Endothelial cell (in vitro differentiated cells): Measurements from ENCODE around the gene MYO3B. TPM values are rescaled to one million over a fixed set of nuclear protein-coding genes. Genes with fewer than 3 reads are reported as not detected.
"Not testable (repeated sequence)": the region's sequence is repeated elsewhere in the genome, so short reads cannot be mapped to it uniquely, and the experiment has no call there.

Experiments
- DNase-seq: peaks from one replicate; pipeline ENCODE4 v3.0.0; 2021; ENCODE audit warnings: low spot score
- H3K27ac Mint-ChIP-seq: one replicate; pipeline ENCODE4 v1.8.0; 2021; ENCODE audit warnings: mixed read lengths, inconsistent platforms; ENCODE audit not compliant: unreplicated experiment
- H3K27me3 Mint-ChIP-seq: one replicate; pipeline ENCODE4 v1.8.0; 2021; ENCODE audit warnings: mild to moderate bottlenecking, moderate library complexity, mixed read lengths, inconsistent platforms; ENCODE audit not compliant: unreplicated experiment
- H3K36me3 Mint-ChIP-seq: one replicate; pipeline ENCODE4 v1.8.0; 2021; ENCODE audit warnings: mild to moderate bottlenecking, low read depth, mixed read lengths, inconsistent platforms; ENCODE audit not compliant: unreplicated experiment
- H3K4me1 Mint-ChIP-seq: one replicate; pipeline ENCODE4 v1.8.0; 2021; ENCODE audit warnings: mild to moderate bottlenecking, mixed read lengths, inconsistent platforms; ENCODE audit not compliant: unreplicated experiment
- H3K4me3 Mint-ChIP-seq: one replicate; pipeline ENCODE4 v1.8.0; 2021; ENCODE audit warnings: mild to moderate bottlenecking, mixed read lengths, inconsistent platforms; ENCODE audit not compliant: unreplicated experiment
- H3K9me3 Mint-ChIP-seq: one replicate; pipeline ENCODE4 v1.8.0; 2021; ENCODE audit warnings: mixed read lengths, inconsistent platforms; ENCODE audit not compliant: unreplicated experiment
- CTCF ChIP-seq: fragments of 200-600 bp; sonication (generic); IDR thresholded peaks from one replicate; pipeline ENCODE4 v1.5.0; 2021; ENCODE audit warnings: antibody characterized with exemption; ENCODE audit not compliant: unreplicated experiment
- total RNA-seq: library from RNA; stranded (reverse); fragmentation: NEBNext Ultra II Directional; extraction: Animal tissue kit (Norgen Biotek cat#: 25700); gene quantifications from one replicate; pipeline ENCODE4 v1.2.1, GENCODE V29; 2021; ENCODE audit not compliant: unreplicated experiment

MYO3B gene
- total RNA-seq, 1 donor from 2014 or later: 1.3 TPM

DNA sequence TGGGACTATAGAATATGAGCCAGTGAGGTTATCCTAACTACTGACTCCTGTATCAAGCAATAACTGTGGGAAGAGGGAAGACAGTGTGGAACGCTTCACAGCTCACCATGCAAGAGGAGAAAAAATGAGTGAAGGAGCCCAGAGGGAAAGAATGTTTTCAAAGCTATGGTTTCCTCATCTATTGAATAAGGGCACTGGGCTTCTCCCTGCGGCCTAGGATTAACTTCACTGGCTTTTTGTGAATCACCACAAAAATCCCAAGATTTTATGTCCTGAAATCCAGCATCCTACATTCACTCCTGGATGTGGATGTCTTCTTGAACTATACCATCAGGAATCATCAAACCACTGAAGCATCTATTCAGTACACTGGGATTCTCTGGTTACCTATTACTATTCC is 492.7 kb downstream of the MYO3B start:
- H3K4me1 Mint-ChIP-seq: no peaks in the 10 kb centered on the region
- H3K36me3 Mint-ChIP-seq: no peaks in the 10 kb centered on the region
- H3K27me3 Mint-ChIP-seq: peaks cover 1% of the 10 kb centered on the region
- DNase-seq: no peak
- TF ChIP-seq CTCF: no peak
- no peaks in the 10 kb centered on the region for H3K9me3 Mint-ChIP-seq
- H3K27ac Mint-ChIP-seq: no peak overlapping the region
- H3K4me3 Mint-ChIP-seq: no peak overlapping the region

DNA sequence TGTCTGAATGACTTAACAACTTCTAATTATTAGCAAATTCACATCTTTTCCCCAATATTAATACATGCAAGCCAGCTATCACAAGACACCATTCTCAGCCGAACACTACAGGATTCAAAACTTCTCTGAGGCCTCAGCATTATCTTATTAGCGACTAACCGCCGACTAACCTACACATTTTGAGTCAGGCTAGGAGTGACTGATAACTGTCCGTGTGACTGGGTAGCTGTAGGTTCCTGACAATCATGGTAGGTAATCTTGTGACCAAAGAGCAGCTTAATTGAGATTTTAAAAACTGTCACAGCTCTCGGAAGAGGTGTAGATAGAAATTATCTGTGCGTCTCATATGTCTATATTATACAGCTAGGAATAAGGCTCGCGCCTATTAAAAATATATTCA is 493.1 kb downstream of the MYO3B start:
- no peak for TF ChIP-seq CTCF
- Mint-ChIP-seq H3K9me3 (no peaks in the 10 kb centered on the region), H3K27ac (no peak overlapping the region), H3K27me3 (peaks cover 1% of the 10 kb centered on the region), H3K4me1 (no peaks in the 10 kb centered on the region), H3K36me3 (no peaks in the 10 kb centered on the region), H3K4me3 (no peak overlapping the region)
- DNase-seq: no peak

GRCh38 chr2:170674282-170674681 is 496.3 kb downstream of the MYO3B start:
- H3K4me1 Mint-ChIP-seq, H3K36me3 Mint-ChIP-seq, H3K27ac Mint-ChIP-seq, H3K27me3 Mint-ChIP-seq, H3K4me3 Mint-ChIP-seq, DNase-seq, H3K9me3 Mint-ChIP-seq: not testable (repeated sequence)

DNA sequence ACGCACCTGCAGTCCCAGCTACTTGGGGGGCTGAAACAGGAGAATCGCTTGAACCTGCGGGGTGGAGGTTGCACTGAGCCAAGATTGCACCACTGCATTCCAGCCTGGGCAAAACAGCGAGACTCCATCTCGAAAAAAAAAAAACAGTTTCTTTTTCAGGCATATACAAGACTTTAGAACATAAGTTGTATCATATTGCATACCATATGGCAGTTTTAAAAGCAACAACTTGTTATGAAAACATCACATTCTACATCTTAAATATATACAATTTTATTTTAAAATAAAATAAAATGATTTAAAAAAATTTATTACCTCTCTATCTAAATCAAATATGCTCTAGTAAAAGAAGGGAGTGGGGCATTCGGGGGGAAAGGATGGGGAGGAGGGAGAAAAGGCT is 497.8 kb downstream of the MYO3B start:
- H3K27me3 Mint-ChIP-seq: peaks cover 1% of the 10 kb centered on the region
- no peak for TF ChIP-seq CTCF
- no peaks in the 10 kb centered on the region for H3K36me3 Mint-ChIP-seq
- no peak overlapping the region for H3K27ac Mint-ChIP-seq
- H3K9me3 Mint-ChIP-seq: no peaks in the 10 kb centered on the region
- no peak overlapping the region for H3K4me3 Mint-ChIP-seq
- H3K4me1 Mint-ChIP-seq: no peaks in the 10 kb centered on the region
- DNase-seq: no peak

DNA sequence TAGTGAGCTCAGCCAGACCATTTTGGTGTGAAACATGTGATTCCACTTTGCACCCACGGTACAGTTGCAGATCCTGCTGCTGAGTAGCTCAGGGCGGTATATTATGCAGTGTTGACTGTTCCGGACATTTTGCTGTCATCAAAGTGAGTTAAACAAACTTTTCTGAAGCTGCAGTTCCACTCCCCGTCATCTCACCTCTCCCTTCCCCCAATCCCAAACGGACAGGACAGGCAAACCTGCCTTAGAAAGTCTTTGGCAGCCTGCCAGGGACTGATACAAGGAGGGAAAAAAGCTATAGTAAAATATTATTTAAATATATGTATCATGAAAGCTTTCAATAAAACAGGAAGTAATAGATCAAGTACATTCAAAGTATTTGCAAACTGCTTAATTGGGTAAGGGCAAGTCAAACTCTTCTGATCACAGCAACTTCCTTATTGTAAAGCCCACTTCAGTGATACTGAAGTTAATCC is 501.7 kb downstream of the MYO3B start:
- Mint-ChIP-seq H3K4me3 (no peak overlapping the region), H3K36me3 (no peaks in the 10 kb centered on the region), H3K27ac (no peak overlapping the region), H3K4me1 (no peaks in the 10 kb centered on the region), H3K9me3 (no peaks in the 10 kb centered on the region), H3K27me3 (no peaks in the 10 kb centered on the region)
- TF ChIP-seq CTCF: no peak
- DNase-seq: no peak
